Spinal cord (tissue), 10 donors: ENCODE data around the gene LRRFIP1. TPM values are rescaled to one million over a fixed set of nuclear protein-coding genes. Genes with fewer than 3 reads are reported as not detected.

Source experiments
- DNase-seq, 6 donors: peaks; one replicate each; pipeline versions ENCODE4 v3.0.0 to v3.0.0-alpha.2; 2013 to 2015; ENCODE audit warnings: low spot score in 6 of 6, low read depth in 4 of 6
- H3K27ac ChIP-seq: one replicate; pipeline ENCODE4 v1.5.1; 2013; ENCODE audit warnings: low read depth, low read length, control low read depth
- H3K27me3 ChIP-seq: one replicate; pipeline ENCODE4 v1.6.1; 2013; ENCODE audit warnings: low read length; ENCODE audit not compliant: control insufficient read depth, insufficient read depth
- H3K36me3 ChIP-seq: one replicate; pipeline ENCODE4 v1.6.1; 2013; ENCODE audit warnings: low read length; ENCODE audit not compliant: control insufficient read depth, insufficient read depth
- H3K4me1 ChIP-seq: one replicate; pipeline ENCODE4 v1.6.1; 2013; ENCODE audit warnings: low read length; ENCODE audit not compliant: control insufficient read depth, insufficient read depth
- H3K4me3 ChIP-seq: one replicate; pipeline ENCODE4 v1.5.1; 2013; ENCODE audit warnings: low read depth, low read length, control low read depth
- H3K9me3 ChIP-seq: one replicate; pipeline ENCODE4 v1.6.1; 2013; ENCODE audit warnings: low read length; ENCODE audit not compliant: control insufficient read depth, insufficient read depth
- WGBS: methylation state at CpG from one replicate; pipeline ENCODE4 v1.1.5; 2013; ENCODE audit warnings: missing lambda C conversion rate; ENCODE audit not compliant: insufficient coverage; 5-methylcytosine and 5-hydroxymethylcytosine counted together
- polyA plus RNA-seq, 2 donors: library from polyadenylated mRNA; unstranded; fragments of 120-200 nt; gene quantifications; one replicate each; pipeline ENCODE4 v1.2.1, GENCODE V29; 2013; ENCODE audit not compliant: insufficient read length in 2 of 2
- total RNA-seq, 2 donors: library from RNA; depleted of rRNA in 1 of 2; stranded (reverse); fragments of 120-200 nt in 1 of 2; fragments of >200 nt in 1 of 2; gene quantifications; one replicate each; pipeline versions ENCODE4 v1.2.3 to v1.2.4, GENCODE V29; 2013 to 2014
- donor health status: healthy.

The LRRFIP1 gene
- total and polyA plus RNA-seq, 4 donors: 36.5 to 56.1 (median 55.2) TPM

DNA sequence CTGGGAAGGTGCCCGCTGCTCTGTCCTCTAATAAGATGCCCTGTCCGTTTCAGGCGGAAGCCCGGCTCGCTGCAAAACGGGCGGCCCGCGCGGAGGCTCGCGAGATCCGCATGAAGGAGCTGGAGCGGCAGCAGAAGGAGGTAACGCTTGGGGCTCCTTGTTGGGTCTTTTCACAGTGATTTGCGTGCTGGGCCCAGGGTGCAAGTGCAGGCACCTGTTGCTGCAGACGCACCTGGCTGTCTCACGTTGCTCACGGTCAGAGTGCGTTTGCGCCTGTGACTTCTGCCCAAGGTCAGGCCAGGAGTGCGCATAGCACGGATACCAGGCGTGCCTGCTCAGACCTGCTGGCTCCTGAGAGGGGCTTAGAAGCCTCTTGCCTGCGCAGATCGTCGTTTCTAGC lies 81.1 kb downstream of the LRRFIP1 start:
- peaks cover 5% of the 10 kb centered on the region for H3K4me1 ChIP-seq
- no peak overlapping the region for H3K4me3 ChIP-seq
- WGBS: 95% methylated on average over 27 of the region's 27 CpGs
- no peaks in the 10 kb centered on the region for H3K27me3 ChIP-seq
- no peaks in the 10 kb centered on the region for H3K9me3 ChIP-seq
- H3K36me3 ChIP-seq: peaks cover 29% of the 10 kb centered on the region
- no peak overlapping the region for H3K27ac ChIP-seq
- no peak for DNase-seq

DNA sequence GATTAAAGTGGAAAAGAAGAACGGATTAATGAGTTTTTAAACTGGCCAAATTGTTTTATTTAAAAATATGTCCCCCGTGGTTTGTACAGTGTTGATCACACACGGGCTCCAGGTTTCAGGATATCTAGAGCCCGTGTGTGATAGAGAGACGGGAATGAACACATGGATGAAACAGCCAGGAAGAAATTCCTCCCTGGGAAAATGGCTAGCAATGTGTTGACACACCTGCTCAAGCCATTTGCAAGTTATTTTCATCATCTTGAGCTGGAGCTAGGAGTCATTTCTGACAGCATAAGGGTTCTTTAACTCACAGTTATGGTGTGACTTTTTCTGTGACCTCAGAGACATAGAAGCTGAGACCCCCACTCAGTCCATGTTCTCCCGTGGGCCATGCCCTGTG lies 81.6 kb downstream of the LRRFIP1 start:
- no peak for DNase-seq
- H3K36me3 ChIP-seq: peaks cover 25% of the 10 kb centered on the region
- H3K27ac ChIP-seq: no peak overlapping the region
- no peaks in the 10 kb centered on the region for H3K27me3 ChIP-seq
- no peak overlapping the region for H3K4me3 ChIP-seq
- peaks cover under 1% of the 10 kb centered on the region for H3K4me1 ChIP-seq
- H3K9me3 ChIP-seq: no peaks in the 10 kb centered on the region
- WGBS: 68% methylated on average over 5 of the region's 6 CpGs

DNA sequence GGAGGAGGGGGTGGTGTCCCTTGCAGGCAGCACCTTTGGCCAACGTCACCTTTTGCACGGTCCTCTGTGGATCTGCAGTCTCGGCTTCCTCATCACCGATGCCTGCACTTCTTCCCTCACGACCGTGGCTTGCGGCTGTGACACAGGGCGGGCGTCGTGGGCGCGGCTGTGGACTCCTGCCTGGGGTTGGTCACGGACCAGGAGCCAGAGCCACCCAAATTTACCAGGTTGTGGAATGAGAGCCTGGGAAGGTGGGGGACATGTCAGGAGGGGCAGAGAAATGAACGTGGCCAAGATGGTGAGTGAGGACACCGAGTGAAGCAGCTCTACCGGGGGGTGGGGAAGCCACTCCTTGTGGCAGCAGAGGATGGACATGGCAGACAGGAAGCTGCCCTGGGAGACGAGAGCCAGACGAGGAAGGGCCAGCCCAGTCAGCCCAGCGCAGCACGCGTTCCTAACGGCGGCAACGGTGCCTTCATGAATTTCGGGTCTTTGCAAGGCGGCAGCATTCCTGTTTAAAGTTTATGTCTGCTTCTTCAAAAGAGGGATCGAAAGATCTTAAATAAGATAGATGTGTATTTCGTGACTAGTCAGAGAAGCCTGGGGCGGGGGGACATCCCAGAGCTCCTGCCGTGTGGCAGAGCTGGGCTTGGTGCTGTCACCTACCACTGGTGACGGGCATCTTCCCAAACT lies 84.2 kb downstream of the LRRFIP1 start:
- no peak for DNase-seq
- no peak overlapping the region for H3K27ac ChIP-seq
- 94% methylated on average over 31 of the region's 31 CpGs for WGBS
- H3K4me3 ChIP-seq: no peak overlapping the region
- peaks cover 9% of the 10 kb centered on the region for H3K4me1 ChIP-seq
- H3K9me3 ChIP-seq: no peaks in the 10 kb centered on the region
- no peaks in the 10 kb centered on the region for H3K27me3 ChIP-seq
- H3K36me3 ChIP-seq: peaks cover 21% of the 10 kb centered on the region

DNA sequence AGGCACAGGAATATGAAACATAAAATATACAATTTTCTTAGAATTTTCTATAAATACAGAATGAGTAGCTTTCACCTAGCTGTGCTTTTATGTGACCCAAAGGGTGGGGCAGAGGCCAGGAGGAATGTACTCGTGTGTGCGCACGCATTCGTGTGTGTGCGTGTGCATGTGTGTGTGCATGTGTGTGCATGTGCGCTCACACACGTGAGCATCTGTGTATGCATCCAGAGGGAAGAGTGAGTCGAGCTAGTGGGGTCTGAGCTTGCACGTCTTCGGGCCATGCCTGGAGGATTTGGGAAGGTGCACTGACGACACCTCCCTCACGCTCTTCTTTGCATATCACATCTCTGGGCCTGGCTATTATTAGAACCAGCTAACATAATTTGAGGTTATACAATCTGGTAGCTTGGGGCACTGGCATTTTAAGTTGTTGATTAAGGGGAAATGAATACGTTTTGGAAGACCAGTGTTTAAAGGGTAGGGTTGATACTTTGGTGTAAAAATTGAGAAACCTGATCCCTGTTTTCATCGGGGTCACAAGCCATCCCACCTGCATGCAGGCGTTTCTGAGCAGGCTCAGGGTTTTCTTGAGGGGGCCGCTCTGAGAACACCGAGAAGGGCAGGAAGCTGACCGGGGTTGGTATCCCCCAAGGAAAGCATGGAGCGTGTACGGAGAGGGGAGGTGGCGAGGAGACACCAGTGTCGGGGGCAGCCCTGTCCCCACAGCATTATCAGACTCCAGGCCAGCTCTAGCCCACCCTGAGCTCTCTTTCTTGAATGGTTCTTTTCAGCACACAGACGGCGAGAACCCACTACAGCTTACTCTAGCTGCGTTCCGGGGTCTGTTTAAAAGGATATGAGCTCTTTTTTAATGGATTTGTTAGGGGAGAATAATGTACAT lies 85.3 kb downstream of the LRRFIP1 start:
- H3K27me3 ChIP-seq: no peaks in the 10 kb centered on the region
- H3K9me3 ChIP-seq: no peaks in the 10 kb centered on the region
- no peak for DNase-seq
- H3K36me3 ChIP-seq: peaks cover 24% of the 10 kb centered on the region
- 87% methylated on average over 19 of the region's 26 CpGs for WGBS
- peaks cover 12% of the 10 kb centered on the region for H3K4me1 ChIP-seq
- no peak overlapping the region for H3K4me3 ChIP-seq
- no peak overlapping the region for H3K27ac ChIP-seq

DNA sequence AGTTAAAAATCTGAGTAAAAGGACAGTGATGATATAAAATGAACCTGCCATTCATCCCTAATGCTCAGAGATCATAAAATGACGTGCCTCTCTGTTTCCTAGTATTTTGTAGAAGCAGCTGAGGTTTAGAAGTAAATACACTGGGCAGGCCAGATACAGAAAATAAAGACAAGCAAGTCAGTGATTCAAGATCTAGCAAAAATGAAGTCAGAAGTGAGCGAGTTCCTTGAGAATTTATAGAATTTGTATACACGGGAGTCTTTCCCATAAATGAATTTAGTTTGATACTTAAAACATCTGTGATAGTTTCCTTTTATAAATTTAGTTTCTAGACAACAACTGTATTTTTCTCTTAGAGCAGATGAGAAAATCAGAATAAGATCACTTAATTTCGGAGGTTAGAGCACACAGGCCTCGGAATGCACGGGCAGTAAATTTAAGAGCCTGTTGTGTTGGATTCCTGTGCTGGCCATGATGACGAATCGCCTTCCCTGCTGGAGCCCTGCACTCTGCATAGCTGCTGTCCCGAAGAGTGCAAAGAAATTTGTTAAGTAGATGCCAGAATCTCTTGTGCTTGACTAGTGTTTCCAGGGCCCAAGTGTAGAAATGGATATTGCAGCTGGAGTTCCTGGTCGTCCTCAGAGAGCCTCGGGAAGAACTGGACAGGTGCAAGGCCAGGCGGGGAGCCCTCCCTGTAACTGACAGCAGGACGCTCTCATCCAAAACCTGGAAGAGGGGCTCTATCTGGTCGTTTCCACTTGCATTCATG lies 87.5 kb downstream of the LRRFIP1 start:
- Histone ChIP-seq H3K4me1 (peaks cover 12% of the 10 kb centered on the region), H3K27ac (peak overlapping the region; percentile 74), H3K4me3 (peak overlapping the region; percentile 7), H3K9me3 (no peaks in the 10 kb centered on the region), H3K36me3 (peaks cover 14% of the 10 kb centered on the region), H3K27me3 (no peaks in the 10 kb centered on the region)
- peak in 2 of 6 donors; percentile 50 to 65 for DNase-seq
- 32% methylated on average over 11 of the region's 14 CpGs for WGBS

DNA sequence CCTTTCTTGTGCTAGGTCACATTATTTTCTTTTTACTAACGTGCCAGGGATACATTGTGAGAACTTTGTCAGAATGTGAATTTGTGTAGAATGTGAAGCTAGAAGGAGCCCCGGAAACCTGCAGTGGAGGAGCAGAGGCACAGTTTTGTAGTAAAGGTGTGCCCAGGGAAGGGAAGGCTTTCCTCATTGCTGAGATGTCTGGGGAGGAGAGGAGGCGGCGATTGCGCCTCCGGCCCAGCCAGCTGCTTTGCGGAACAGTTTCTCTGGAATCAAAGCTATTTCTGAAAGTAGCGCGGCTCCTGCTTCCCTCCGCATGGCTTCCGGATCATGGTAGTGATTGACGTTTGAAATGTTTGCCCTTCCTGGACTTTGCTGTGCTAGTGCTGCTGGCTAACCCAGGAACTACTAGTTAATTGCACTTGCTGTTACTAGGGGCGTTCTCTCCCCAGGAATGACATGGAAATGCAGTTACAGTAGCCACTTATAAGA lies 88.1 kb downstream of the LRRFIP1 start:
- Histone ChIP-seq H3K27me3 (no peaks in the 10 kb centered on the region), H3K4me1 (peaks cover 12% of the 10 kb centered on the region), H3K27ac (peak overlapping the region; percentile 74), H3K36me3 (peaks cover 14% of the 10 kb centered on the region), H3K9me3 (no peaks in the 10 kb centered on the region), H3K4me3 (peak overlapping the region; percentile 7)
- peak in 2 of 6 donors; percentile 44 to 52 for DNase-seq
- WGBS: 15% methylated on average over 12 of the region's 13 CpGs

DNA sequence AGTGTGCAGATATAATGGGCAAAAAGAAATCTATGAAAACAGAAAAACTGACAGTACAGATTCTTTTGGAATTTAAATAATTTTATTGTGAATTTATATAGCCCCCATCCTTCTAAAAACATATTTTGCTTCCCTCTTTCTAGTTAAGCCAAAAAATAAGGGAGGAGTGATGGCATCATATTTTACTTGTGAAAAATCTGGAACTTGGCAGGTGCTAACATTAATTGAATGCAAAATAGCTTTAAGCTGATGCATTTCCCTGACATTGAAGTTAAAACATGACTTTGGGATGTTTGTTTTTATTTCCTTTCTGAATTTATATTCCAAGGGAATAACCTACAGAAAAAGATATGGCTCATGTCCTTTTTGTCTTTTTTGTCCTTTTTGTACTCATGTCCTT lies 88.6 kb downstream of the LRRFIP1 start:
- H3K27ac ChIP-seq: no peak overlapping the region
- no peak for DNase-seq
- H3K4me3 ChIP-seq: no peak overlapping the region
- no peaks in the 10 kb centered on the region for H3K9me3 ChIP-seq
- H3K36me3 ChIP-seq: peaks cover 14% of the 10 kb centered on the region
- no peaks in the 10 kb centered on the region for H3K27me3 ChIP-seq
- H3K4me1 ChIP-seq: peaks cover 12% of the 10 kb centered on the region

DNA sequence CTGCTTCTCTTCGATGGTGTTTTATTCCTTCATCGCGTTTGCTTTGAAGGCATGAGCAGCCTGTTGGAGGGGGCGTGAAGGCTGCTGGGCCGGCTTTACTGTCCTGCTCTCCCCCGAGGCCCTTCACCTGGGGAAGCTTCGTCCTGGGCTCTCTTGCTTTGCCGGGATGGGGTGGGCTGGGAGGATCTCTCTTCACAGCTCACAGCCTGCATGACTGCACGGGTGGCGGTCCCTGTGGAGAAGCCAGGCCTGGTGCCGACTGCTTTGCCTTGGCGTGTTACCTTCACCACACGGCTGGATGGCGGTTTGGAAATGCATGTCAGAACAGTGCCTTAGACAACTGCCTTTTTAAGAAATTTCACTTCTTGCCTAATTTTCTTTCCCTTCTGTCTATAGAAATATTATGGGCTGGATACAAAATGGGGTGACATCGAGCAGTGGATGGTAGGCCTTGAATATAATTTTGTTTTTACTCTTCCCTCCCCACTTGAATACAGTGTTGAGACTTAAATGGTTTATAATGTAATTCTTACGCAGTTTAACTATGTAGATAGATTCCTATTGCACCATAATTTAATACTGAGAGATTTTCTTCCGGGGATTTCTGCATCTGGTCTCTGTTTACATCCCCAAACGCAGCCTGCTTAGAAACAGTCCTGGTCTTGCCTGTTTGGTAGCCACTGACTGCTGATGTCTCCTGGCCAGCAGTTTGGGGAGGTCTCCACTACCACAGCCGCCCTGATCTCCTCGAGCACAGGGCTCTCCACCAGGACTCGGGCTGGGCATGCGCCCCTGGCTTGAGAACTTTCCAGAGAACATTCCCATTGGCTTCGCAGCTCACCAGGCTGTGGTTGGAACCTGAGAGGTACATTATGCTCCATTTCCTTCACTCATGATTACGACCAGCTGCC lies 90.2 kb downstream of the LRRFIP1 start:
- H3K36me3 ChIP-seq: peaks cover 3% of the 10 kb centered on the region
- DNase-seq: no peak
- peaks cover 12% of the 10 kb centered on the region for H3K4me1 ChIP-seq
- H3K27ac ChIP-seq: no peak overlapping the region
- H3K27me3 ChIP-seq: no peaks in the 10 kb centered on the region
- 92% methylated on average over 12 of the region's 24 CpGs for WGBS
- no peak overlapping the region for H3K4me3 ChIP-seq
- H3K9me3 ChIP-seq: no peaks in the 10 kb centered on the region

DNA sequence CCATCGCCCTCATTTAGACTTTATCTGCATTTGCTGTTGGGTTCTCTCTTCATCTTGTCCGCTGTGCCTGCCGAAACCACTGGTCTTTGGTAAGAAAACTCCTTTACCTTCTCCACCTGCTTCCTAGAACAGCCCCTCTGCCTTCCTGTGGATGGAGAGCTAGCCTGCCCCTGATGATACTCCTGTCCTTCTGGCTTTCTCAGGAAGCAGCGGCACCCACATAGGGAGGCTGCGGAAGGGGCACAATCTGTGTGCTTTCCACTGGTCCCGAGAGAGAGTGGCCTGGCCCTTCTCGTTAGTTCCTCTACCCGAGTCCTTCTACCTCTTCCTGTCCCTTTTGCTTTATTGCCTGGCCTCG lies 90.9 kb downstream of the LRRFIP1 start:
- DNase-seq: no peak
- Histone ChIP-seq H3K4me3 (no peak overlapping the region), H3K36me3 (peaks cover 3% of the 10 kb centered on the region), H3K27ac (no peak overlapping the region), H3K9me3 (no peaks in the 10 kb centered on the region), H3K27me3 (no peaks in the 10 kb centered on the region), H3K4me1 (peaks cover 12% of the 10 kb centered on the region)
- WGBS: 98% methylated on average over 8 of the region's 9 CpGs
